Measurements from ENCODE around the gene PCBD2.
"Not testable (repeated sequence)": the region's sequence is repeated elsewhere in the genome, so short reads cannot be mapped to it uniquely, and the experiment has no call there.

- not testable (repeated sequence) for TF ChIP-seq CTCF, POLR2A (IDR thresholded peaks at IDR 0.05)
These were observed 85.3 kb downstream of the PCBD2 start for GRCh38 chr5:134990183-134990582.

Measured in esophagus squamous epithelium (tissue), 4 donors.